Kidney (tissue), 14 donors: ENCODE results near the gene KIAA0232. TPM values are rescaled to one million over a fixed set of nuclear protein-coding genes. Genes with fewer than 3 reads are reported as not detected.

ENCODE experiments used
- DNase-seq, 5 donors: peaks; one replicate each; pipeline ENCODE4 v3.0.0-alpha.2; 2013 to 2020
- FAIRE-seq: peaks from 2 replicates; lab custom pipeline; 2012; peaks lifted over from hg19 to GRCh38; lab: Jason Lieb, UNC
- H3K27ac ChIP-seq, 2 donors: one replicate each; pipeline ENCODE4 v1.7.0; 2013; ENCODE audit warnings: low read depth in 2 of 2, low read length in 2 of 2, inconsistent platforms in 1 of 2
- H3K27me3 ChIP-seq: one replicate; pipeline ENCODE4 v1.7.1; 2013; ENCODE audit warnings: low read length, inconsistent platforms; ENCODE audit not compliant: control insufficient read depth, insufficient read depth
- H3K36me3 ChIP-seq, 3 donors: one replicate each; pipeline versions ENCODE4 v1.7.0 to v1.7.1; 2013; ENCODE audit warnings: low read length in 3 of 3, control low read depth in 1 of 3, inconsistent platforms in 1 of 3; ENCODE audit not compliant: insufficient read depth in 3 of 3, control insufficient read depth in 2 of 3
- H3K4me1 ChIP-seq, 3 donors: one replicate each; pipeline versions ENCODE4 v1.7.0 to v1.7.1; 2013; ENCODE audit warnings: low read length in 3 of 3, inconsistent platforms in 1 of 3, low read depth in 1 of 3; ENCODE audit not compliant: control insufficient read depth in 2 of 3, insufficient read depth in 2 of 3
- H3K4me3 ChIP-seq, 3 donors: one replicate each; pipeline versions ENCODE4 v1.7.0 to v1.8.1; 2013; ENCODE audit warnings: low read length in 3 of 3, control low read depth in 1 of 3, inconsistent platforms in 1 of 3
- H3K9ac ChIP-seq, 3 donors: one replicate each; pipeline versions ENCODE4 v1.7.0 to v1.7.1; 2013; ENCODE audit warnings: low read length in 3 of 3, control low read depth in 1 of 3, inconsistent platforms in 1 of 3
- H3K9me3 ChIP-seq, 3 donors: one replicate each; pipeline versions ENCODE4 v1.7.0 to v1.7.1; 2013; ENCODE audit warnings: low read length in 3 of 3, control low read depth in 1 of 3, inconsistent platforms in 1 of 3; ENCODE audit not compliant: control insufficient read depth in 2 of 3, insufficient read depth in 1 of 3
- intact Hi-C: fragments of 100-400 bp; cut with DNase I; formaldehyde crosslinking; loops from one replicate; pipeline ENCODE4 v1.11.1; 2022
- polyA plus RNA-seq: library from polyadenylated mRNA; stranded (reverse); fragments of 350-450 nt; fragmentation: Illumina TruSeq; extraction: RNeasy Lipid Tissue Mini Kit (QIAGEN cat#74804); gene quantifications from one replicate; pipeline ENCODE4 v1.2.3, GENCODE V29; 2014; ENCODE audit warnings: low read depth, low replicate concordance; ENCODE audit not compliant: insufficient read depth
- total RNA-seq: library from RNA; stranded (reverse); fragmentation: NEBNext Ultra II Directional; extraction: Animal tissue kit (Norgen Biotek cat#: 25700); gene quantifications from one replicate; pipeline ENCODE4 v1.2.1, GENCODE V29; 2021
- TF ChIP-seq, protein P1 (sequence below): IDR thresholded peaks from 3 replicates; pipeline ENCODE4 v1.5.1; 2012; ENCODE audit warnings: mild to moderate bottlenecking, moderate library complexity, borderline replicate concordance; ENCODE audit not compliant: insufficient read depth; ENCODE audit errors: extremely low read depth
- donor health status: control.
- donor health status: control.
- donor health status: control.
- donor health status: control.
- donor health status: control.
- donor health status: DM: yes; HTN: yes; CAD: no.
- donor health status: Normal renal cell carcinoma (clear cell type).

KIAA0232 gene
- total and polyA plus RNA-seq, 2 donors from 2014 or later: 14.0 to 39.9 TPM

DNA sequence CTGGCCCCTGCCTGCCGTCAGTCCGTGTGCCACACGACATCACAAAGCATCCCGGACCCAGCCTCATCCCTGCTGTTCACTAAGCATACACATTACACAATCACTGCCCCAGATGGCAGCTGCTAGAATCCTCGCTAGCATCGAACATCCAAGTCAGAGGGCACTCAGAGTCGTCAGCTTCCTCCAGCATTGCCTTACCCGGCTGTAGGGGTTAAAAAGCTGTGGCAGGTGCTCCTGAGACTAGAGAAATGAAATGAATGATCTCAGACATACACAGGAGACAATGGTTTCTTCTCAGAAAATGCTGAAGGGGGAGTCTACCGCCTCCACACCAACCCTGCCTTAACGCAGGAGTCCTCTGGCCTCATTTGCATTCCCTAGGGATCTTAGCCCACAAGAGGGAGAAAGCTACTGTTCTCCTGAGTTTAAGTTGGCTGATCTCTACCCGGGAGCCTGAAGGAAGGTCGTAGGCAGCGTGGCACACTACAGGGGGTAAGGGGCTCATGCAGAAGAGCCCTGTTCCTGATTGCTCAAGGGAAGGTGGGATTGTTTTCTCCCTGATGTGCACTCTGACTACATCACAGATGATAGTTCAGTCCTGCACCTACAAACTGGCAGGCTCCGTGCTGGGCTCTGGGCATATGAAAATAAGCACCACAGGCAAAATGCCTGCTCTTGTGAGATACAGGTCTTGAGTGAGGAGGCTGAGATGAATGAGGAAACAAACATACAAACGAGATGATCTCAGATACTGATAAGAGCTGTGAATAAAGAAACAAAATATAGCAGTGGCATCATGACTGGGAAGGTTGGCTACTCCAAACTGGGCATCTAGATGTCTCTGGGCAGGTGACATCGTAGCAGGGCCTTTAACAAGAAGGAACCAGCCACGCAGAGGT is 2.6 kb upstream of the KIAA0232 start:
- no peak overlapping the region for H3K9ac ChIP-seq
- intact Hi-C loops: no loop called here

DNA sequence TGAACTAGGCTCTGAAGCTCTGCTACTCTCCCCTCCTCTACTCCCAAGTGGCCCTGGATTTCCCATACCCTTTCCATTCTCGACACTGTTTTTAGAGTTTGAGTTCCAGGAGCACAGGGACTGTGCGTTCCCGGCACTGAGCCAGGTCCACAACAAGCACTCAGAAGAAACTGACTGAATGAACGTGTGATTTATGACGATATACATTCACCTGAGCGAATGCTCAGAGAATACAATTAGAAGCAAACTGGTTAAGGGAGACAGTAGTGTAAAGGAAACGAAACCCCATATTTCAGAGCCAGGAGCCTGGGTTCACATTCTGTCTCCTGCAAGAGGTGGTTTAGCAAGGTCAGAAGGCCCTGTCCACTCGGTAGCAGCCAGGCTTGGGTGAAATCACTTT is 1.4 kb upstream of the KIAA0232 start:
- H3K27me3 ChIP-seq: no peaks in the 10 kb centered on the region
- no peak overlapping the region for H3K9ac ChIP-seq
- H3K36me3 ChIP-seq: no peaks in the 10 kb centered on the region
- DNase-seq: no peak
- peaks cover 0 to 7% (median 3%) of the 10 kb centered on the region in 3 donors for H3K4me1 ChIP-seq
- TF ChIP-seq, protein P1, sequence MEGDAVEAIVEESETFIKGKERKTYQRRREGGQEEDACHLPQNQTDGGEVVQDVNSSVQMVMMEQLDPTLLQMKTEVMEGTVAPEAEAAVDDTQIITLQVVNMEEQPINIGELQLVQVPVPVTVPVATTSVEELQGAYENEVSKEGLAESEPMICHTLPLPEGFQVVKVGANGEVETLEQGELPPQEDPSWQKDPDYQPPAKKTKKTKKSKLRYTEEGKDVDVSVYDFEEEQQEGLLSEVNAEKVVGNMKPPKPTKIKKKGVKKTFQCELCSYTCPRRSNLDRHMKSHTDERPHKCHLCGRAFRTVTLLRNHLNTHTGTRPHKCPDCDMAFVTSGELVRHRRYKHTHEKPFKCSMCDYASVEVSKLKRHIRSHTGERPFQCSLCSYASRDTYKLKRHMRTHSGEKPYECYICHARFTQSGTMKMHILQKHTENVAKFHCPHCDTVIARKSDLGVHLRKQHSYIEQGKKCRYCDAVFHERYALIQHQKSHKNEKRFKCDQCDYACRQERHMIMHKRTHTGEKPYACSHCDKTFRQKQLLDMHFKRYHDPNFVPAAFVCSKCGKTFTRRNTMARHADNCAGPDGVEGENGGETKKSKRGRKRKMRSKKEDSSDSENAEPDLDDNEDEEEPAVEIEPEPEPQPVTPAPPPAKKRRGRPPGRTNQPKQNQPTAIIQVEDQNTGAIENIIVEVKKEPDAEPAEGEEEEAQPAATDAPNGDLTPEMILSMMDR: no peak
- intact Hi-C loops: no loop called here
- no peaks in the 10 kb centered on the region for H3K9me3 ChIP-seq
- FAIRE-seq: no peak
- H3K4me3 ChIP-seq: no peak overlapping the region
- peak overlapping the region in 1 of 2 donors; percentile 14 for H3K27ac ChIP-seq

More for the DNA sequence above, 2.6 kb upstream of the KIAA0232 start:
- Histone ChIP-seq H3K27ac (no peak overlapping the region), H3K4me3 (no peak overlapping the region), H3K36me3 (no peaks in the 10 kb centered on the region), H3K27me3 (no peaks in the 10 kb centered on the region), H3K4me1 (peaks cover 0 to 4% (median 0%) of the 10 kb centered on the region in 3 donors), H3K9me3 (no peaks in the 10 kb centered on the region)
- FAIRE-seq: no peak
- DNase-seq: peak in 2 of 5 donors; percentile 27 to 30
- TF ChIP-seq, protein P1: no peak

DNA sequence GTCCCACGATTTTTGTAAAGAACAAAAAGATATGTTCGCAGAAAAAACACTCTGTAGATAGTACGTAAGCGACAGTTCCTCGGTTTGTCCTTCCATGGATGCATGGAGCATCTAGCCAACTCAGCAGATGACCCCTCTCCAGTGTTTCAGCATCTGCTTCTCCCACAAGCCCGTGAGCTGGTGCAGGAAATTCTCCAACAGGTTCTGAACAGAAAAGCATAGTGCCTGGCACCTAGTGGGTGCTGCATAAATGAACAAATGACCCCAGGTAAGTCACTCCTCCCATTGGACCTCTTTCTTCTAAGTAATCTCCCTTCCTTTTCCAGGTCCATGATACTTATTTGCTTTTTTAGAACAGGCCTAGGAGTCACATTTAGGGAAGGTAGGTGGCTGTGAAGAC is 966 bp upstream of the KIAA0232 start:
- Histone ChIP-seq H3K9me3 (no peaks in the 10 kb centered on the region), H3K4me3 (peak overlapping the region in 2 of 3 donors; percentile 47 to 52), H3K36me3 (no peaks in the 10 kb centered on the region), H3K4me1 (peaks cover 0 to 7% (median 3%) of the 10 kb centered on the region in 3 donors), H3K27me3 (no peaks in the 10 kb centered on the region), H3K9ac (peak overlapping the region in 1 of 3 donors; percentile 28), H3K27ac (peak overlapping the region; percentile 14 to 20)
- intact Hi-C loops: no loop called here
- peak in 1 of 5 donors; percentile 33 for DNase-seq
- TF ChIP-seq, protein P1: no peak
- no peak for FAIRE-seq
